ENCODE measurements around the gene PDE6C. TPM values are rescaled to one million over a fixed set of nuclear protein-coding genes. Genes with fewer than 3 reads are reported as not detected.
A peak's percentile ranks its signal among the peaks of the same experiment; 100 is the strongest.

Gene PDE6C
- total and polyA plus RNA-seq, 9 donors, result 0.06 to 2.1 (median 0.75) TPM; not detected in 1

- H3K27me3 ChIP-seq (ENCODE audit: control insufficient read depth, insufficient read depth, low read length), result no peaks in the 10 kb centered on the region
- H3K36me3 ChIP-seq (ENCODE audit: control insufficient read depth, insufficient read depth, low read length), result peaks cover 33% of the 10 kb centered on the region
- no peak for DNase-seq
- no peaks in the 10 kb centered on the region for H3K9me3 ChIP-seq (replicated peaks; ENCODE audit: control insufficient read depth, low read depth, low read length)
- no peak overlapping the region for H3K27ac ChIP-seq (ENCODE audit: low read length)
- 100% methylated on average over 1 of the region's 2 CpGs for WGBS (ENCODE audit: insufficient coverage)
- no peak overlapping the region for H3K4me3 ChIP-seq (ENCODE audit: low read length)
- peaks cover 2% of the 10 kb centered on the region for H3K4me1 ChIP-seq (ENCODE audit: control insufficient read depth, insufficient read depth, low read length)
Observed at GRCh38 chr10:93697207-93697606, 84.9 kb downstream of the PDE6C start.

GRCh38 chr10:93701866-93702209 is 89.5 kb downstream of the PDE6C start:
- Histone ChIP-seq H3K36me3 (ENCODE audit: control insufficient read depth, insufficient read depth, low read length) (peaks cover 13% of the 10 kb centered on the region), H3K9me3 (replicated peaks; ENCODE audit: control insufficient read depth, low read depth, low read length) (no peaks in the 10 kb centered on the region), H3K27ac (ENCODE audit: low read length) (peak overlapping the region; percentile 95), H3K4me3 (ENCODE audit: low read length) (peak overlapping the region; percentile 75), H3K27me3 (ENCODE audit: control insufficient read depth, insufficient read depth, low read length) (no peaks in the 10 kb centered on the region), H3K4me1 (ENCODE audit: control insufficient read depth, insufficient read depth, low read length) (peaks cover 4% of the 10 kb centered on the region)
- DNase-seq, result no peak
- WGBS (ENCODE audit: insufficient coverage), result 0% methylated on average over 8 of the region's 9 CpGs

GRCh38 chr10:93702210-93703001 is 90.1 kb downstream of the PDE6C start, which contains the start of gene FRA10AC1:
FRA10AC1 (minus strand) TSS chr10:93702592; CDS start chr10:93700106, 2,486 bp downstream.
- Histone ChIP-seq H3K4me1 (ENCODE audit: control insufficient read depth, insufficient read depth, low read length) (peaks cover 4% of the 10 kb centered on the region), H3K9me3 (replicated peaks; ENCODE audit: control insufficient read depth, low read depth, low read length) (no peaks in the 10 kb centered on the region), H3K27ac (ENCODE audit: low read length) (peak within 1 kb of the TSS; percentile 95), H3K27me3 (ENCODE audit: control insufficient read depth, insufficient read depth, low read length) (no peaks in the 10 kb centered on the region), H3K4me3 (ENCODE audit: low read length) (peak within 1 kb of the TSS; percentile 75), H3K36me3 (ENCODE audit: control insufficient read depth, insufficient read depth, low read length) (peaks cover 9% of the 10 kb centered on the region)
- DNase-seq, result peak; percentile 96
- 0% methylated on average over 36 of the region's 52 CpGs for WGBS (ENCODE audit: insufficient coverage)

GRCh38 chr10:93703066-93703465 is 90.7 kb downstream of the PDE6C start:
- H3K4me3 ChIP-seq (ENCODE audit: low read length), result peak overlapping the region; percentile 75
- 0% methylated on average over 2 of the region's 12 CpGs for WGBS (ENCODE audit: insufficient coverage)
- peaks cover 8% of the 10 kb centered on the region for H3K36me3 ChIP-seq (ENCODE audit: control insufficient read depth, insufficient read depth, low read length)
- H3K9me3 ChIP-seq (replicated peaks; ENCODE audit: control insufficient read depth, low read depth, low read length), result no peaks in the 10 kb centered on the region
- peak overlapping the region; percentile 95 for H3K27ac ChIP-seq (ENCODE audit: low read length)
- no peaks in the 10 kb centered on the region for H3K27me3 ChIP-seq (ENCODE audit: control insufficient read depth, insufficient read depth, low read length)
- peak; percentile 44 for DNase-seq
- H3K4me1 ChIP-seq (ENCODE audit: control insufficient read depth, insufficient read depth, low read length), result peaks cover 4% of the 10 kb centered on the region

- no CpG with 5 or more reads among the region's 1 CpG for WGBS (ENCODE audit: insufficient coverage)
- Histone ChIP-seq H3K9me3 (replicated peaks; ENCODE audit: control insufficient read depth, low read depth, low read length) (no peaks in the 10 kb centered on the region), H3K27me3 (ENCODE audit: control insufficient read depth, insufficient read depth, low read length) (no peaks in the 10 kb centered on the region), H3K36me3 (ENCODE audit: control insufficient read depth, insufficient read depth, low read length) (peaks cover 5% of the 10 kb centered on the region), H3K4me1 (ENCODE audit: control insufficient read depth, insufficient read depth, low read length) (peaks cover 4% of the 10 kb centered on the region), H3K4me3 (ENCODE audit: low read length) (no peak overlapping the region), H3K27ac (ENCODE audit: low read length) (no peak overlapping the region)
- no peak for DNase-seq
Observed at GRCh38 chr10:93703841-93704240, 91.5 kb downstream of the PDE6C start.

GRCh38 chr10:93704451-93704850 is 92.1 kb downstream of the PDE6C start:
- Histone ChIP-seq H3K4me1 (ENCODE audit: control insufficient read depth, insufficient read depth, low read length) (peaks cover 4% of the 10 kb centered on the region), H3K9me3 (replicated peaks; ENCODE audit: control insufficient read depth, low read depth, low read length) (no peaks in the 10 kb centered on the region), H3K27me3 (ENCODE audit: control insufficient read depth, insufficient read depth, low read length) (no peaks in the 10 kb centered on the region), H3K36me3 (ENCODE audit: control insufficient read depth, insufficient read depth, low read length) (peaks cover under 1% of the 10 kb centered on the region), H3K27ac (ENCODE audit: low read length) (no peak overlapping the region), H3K4me3 (ENCODE audit: low read length) (no peak overlapping the region)
- no peak for DNase-seq
- WGBS (ENCODE audit: insufficient coverage), result 100% methylated on average over 1 of the region's 5 CpGs

GRCh38 chr10:93707623-93708022 is 95.3 kb downstream of the PDE6C start:
- DNase-seq, result no peak
- H3K27me3 ChIP-seq (ENCODE audit: control insufficient read depth, insufficient read depth, low read length), result no peaks in the 10 kb centered on the region
- no peak overlapping the region for H3K4me3 ChIP-seq (ENCODE audit: low read length)
- no peaks in the 10 kb centered on the region for H3K36me3 ChIP-seq (ENCODE audit: control insufficient read depth, insufficient read depth, low read length)
- no peak overlapping the region for H3K27ac ChIP-seq (ENCODE audit: low read length)
- H3K9me3 ChIP-seq (replicated peaks; ENCODE audit: control insufficient read depth, low read depth, low read length), result no peaks in the 10 kb centered on the region
- H3K4me1 ChIP-seq (ENCODE audit: control insufficient read depth, insufficient read depth, low read length), result peaks cover 2% of the 10 kb centered on the region

- no peaks in the 10 kb centered on the region for H3K27me3 ChIP-seq (ENCODE audit: control insufficient read depth, insufficient read depth, low read length)
- no peaks in the 10 kb centered on the region for H3K4me1 ChIP-seq (ENCODE audit: control insufficient read depth, insufficient read depth, low read length)
- H3K27ac ChIP-seq (ENCODE audit: low read length), result no peak overlapping the region
- no peak overlapping the region for H3K4me3 ChIP-seq (ENCODE audit: low read length)
- no peaks in the 10 kb centered on the region for H3K36me3 ChIP-seq (ENCODE audit: control insufficient read depth, insufficient read depth, low read length)
- no peak for DNase-seq
- H3K9me3 ChIP-seq (replicated peaks; ENCODE audit: control insufficient read depth, low read depth, low read length), result no peaks in the 10 kb centered on the region
- 71% methylated on average over 4 of the region's 5 CpGs for WGBS (ENCODE audit: insufficient coverage)
Observed at GRCh38 chr10:93710333-93710909, 98.1 kb downstream of the PDE6C start.

- Histone ChIP-seq H3K27ac (ENCODE audit: low read length) (no peak overlapping the region), H3K4me1 (ENCODE audit: control insufficient read depth, insufficient read depth, low read length) (no peaks in the 10 kb centered on the region), H3K9me3 (replicated peaks; ENCODE audit: control insufficient read depth, low read depth, low read length) (no peaks in the 10 kb centered on the region), H3K36me3 (ENCODE audit: control insufficient read depth, insufficient read depth, low read length) (no peaks in the 10 kb centered on the region), H3K4me3 (ENCODE audit: low read length) (no peak overlapping the region), H3K27me3 (ENCODE audit: control insufficient read depth, insufficient read depth, low read length) (peaks cover 2% of the 10 kb centered on the region)
- 41% methylated on average over 3 of the region's 3 CpGs for WGBS (ENCODE audit: insufficient coverage)
- DNase-seq, result no peak
Observed at GRCh38 chr10:93711891-93712290, 99.6 kb downstream of the PDE6C start.

- no peaks in the 10 kb centered on the region for H3K4me1 ChIP-seq (ENCODE audit: control insufficient read depth, insufficient read depth, low read length)
- DNase-seq, result no peak
- H3K4me3 ChIP-seq (ENCODE audit: low read length), result no peak overlapping the region
- H3K9me3 ChIP-seq (replicated peaks; ENCODE audit: control insufficient read depth, low read depth, low read length), result no peaks in the 10 kb centered on the region
- no peak overlapping the region for H3K27ac ChIP-seq (ENCODE audit: low read length)
- H3K36me3 ChIP-seq (ENCODE audit: control insufficient read depth, insufficient read depth, low read length), result no peaks in the 10 kb centered on the region
- H3K27me3 ChIP-seq (ENCODE audit: control insufficient read depth, insufficient read depth, low read length), result peaks cover 2% of the 10 kb centered on the region
- WGBS (ENCODE audit: insufficient coverage), result 50% methylated on average over 1 of the region's 2 CpGs
Observed at GRCh38 chr10:93712593-93712992, 100.3 kb downstream of the PDE6C start.
